ENCODE measurements around the gene GNB3.
"Not testable (repeated sequence)": the region's sequence is repeated elsewhere in the genome, so short reads cannot be mapped to it uniquely, and the experiment has no call there.

GNB3 gene

GRCh38 chr12:6860116-6860515, 19.4 kb downstream of the GNB3 start:
- no peaks in the 10 kb centered on the region for H3K4me1 ChIP-seq (ENCODE audit: control insufficient read depth, insufficient read depth, low read length)
- H3K27me3 ChIP-seq (ENCODE audit: control insufficient read depth, insufficient read depth, low read length), result no peaks in the 10 kb centered on the region
- H3K36me3 ChIP-seq (ENCODE audit: control insufficient read depth, insufficient read depth, low read length), result peaks cover 55% of the 10 kb centered on the region

GRCh38 chr12:6860942-6861341, 20.2 kb downstream of the GNB3 start:
- Histone ChIP-seq H3K27me3 (ENCODE audit: control insufficient read depth, insufficient read depth, low read length) (no peaks in the 10 kb centered on the region), H3K9ac (ENCODE audit: low read length) (no peak overlapping the region), H3K27ac (ENCODE audit: low read depth, low read length) (no peak overlapping the region), H3K4me1 (ENCODE audit: control insufficient read depth, insufficient read depth, low read length) (no peaks in the 10 kb centered on the region), H3K4me3 (ENCODE audit: low read length) (no peak overlapping the region), H3K36me3 (ENCODE audit: control insufficient read depth, insufficient read depth, low read length) (peaks cover 52% of the 10 kb centered on the region)

More at GRCh38 chr12:6860116-6860515, 19.4 kb downstream of the GNB3 start:
- H3K4me3 ChIP-seq (ENCODE audit: low read length), result no peak overlapping the region
- H3K27ac ChIP-seq (ENCODE audit: low read depth, low read length), result no peak overlapping the region
- no peak overlapping the region for H3K9ac ChIP-seq (ENCODE audit: low read length)

GRCh38 chr12:6861391-6861790, 20.7 kb downstream of the GNB3 start:
- Histone ChIP-seq H3K4me1 (ENCODE audit: control insufficient read depth, insufficient read depth, low read length) (no peaks in the 10 kb centered on the region), H3K27ac (ENCODE audit: low read depth, low read length) (no peak overlapping the region), H3K36me3 (ENCODE audit: control insufficient read depth, insufficient read depth, low read length) (peaks cover 47% of the 10 kb centered on the region)

GRCh38 chr12:6863033-6863432, 22.3 kb downstream of the GNB3 start:
- peaks cover 37% of the 10 kb centered on the region for H3K36me3 ChIP-seq (ENCODE audit: control insufficient read depth, insufficient read depth, low read length)

More at GRCh38 chr12:6861391-6861790, 20.7 kb downstream of the GNB3 start:
- Histone ChIP-seq H3K4me3 (ENCODE audit: low read length) (no peak overlapping the region), H3K27me3 (ENCODE audit: control insufficient read depth, insufficient read depth, low read length) (no peaks in the 10 kb centered on the region), H3K9ac (ENCODE audit: low read length) (no peak overlapping the region)

GRCh38 chr12:6863586-6864321, 23.0 kb downstream of the GNB3 start:
- Histone ChIP-seq H3K27me3 (ENCODE audit: control insufficient read depth, insufficient read depth, low read length) (no peaks in the 10 kb centered on the region), H3K4me3 (ENCODE audit: low read length) (no peak overlapping the region), H3K9ac (ENCODE audit: low read length) (no peak overlapping the region), H3K36me3 (ENCODE audit: control insufficient read depth, insufficient read depth, low read length) (peaks cover 32% of the 10 kb centered on the region), H3K27ac (ENCODE audit: low read depth, low read length) (no peak overlapping the region), H3K4me1 (ENCODE audit: control insufficient read depth, insufficient read depth, low read length) (peaks cover 9% of the 10 kb centered on the region)

More at GRCh38 chr12:6863033-6863432, 22.3 kb downstream of the GNB3 start:
- Histone ChIP-seq H3K4me1 (ENCODE audit: control insufficient read depth, insufficient read depth, low read length) (peaks cover 3% of the 10 kb centered on the region), H3K27me3 (ENCODE audit: control insufficient read depth, insufficient read depth, low read length) (no peaks in the 10 kb centered on the region), H3K9ac (ENCODE audit: low read length) (no peak overlapping the region), H3K27ac (ENCODE audit: low read depth, low read length) (no peak overlapping the region), H3K4me3 (ENCODE audit: low read length) (no peak overlapping the region)

- not testable (repeated sequence) for H3K4me3 ChIP-seq (ENCODE audit: low read length); H3K27ac ChIP-seq (ENCODE audit: low read depth, low read length); H3K27me3 ChIP-seq (ENCODE audit: control insufficient read depth, insufficient read depth, low read length); H3K9ac ChIP-seq (ENCODE audit: low read length)
- H3K4me1 ChIP-seq (ENCODE audit: control insufficient read depth, insufficient read depth, low read length), result peaks cover 15% of the 10 kb centered on the region
- peaks cover 34% of the 10 kb centered on the region for H3K36me3 ChIP-seq (ENCODE audit: control insufficient read depth, insufficient read depth, low read length)
Observed at GRCh38 chr12:6865307-6865706, 24.6 kb downstream of the GNB3 start.

GRCh38 chr12:6866163-6866919, 25.6 kb downstream of the GNB3 start:
- peak overlapping the region; percentile 80 for H3K4me3 ChIP-seq (ENCODE audit: low read length)
- H3K9ac ChIP-seq (ENCODE audit: low read length), result no peak overlapping the region
- peaks cover 15% of the 10 kb centered on the region for H3K4me1 ChIP-seq (ENCODE audit: control insufficient read depth, insufficient read depth, low read length)
- peaks cover 35% of the 10 kb centered on the region for H3K36me3 ChIP-seq (ENCODE audit: control insufficient read depth, insufficient read depth, low read length)
- H3K27ac ChIP-seq (ENCODE audit: low read depth, low read length), result peak overlapping the region; percentile 99
- H3K27me3 ChIP-seq (ENCODE audit: control insufficient read depth, insufficient read depth, low read length), result no peaks in the 10 kb centered on the region

- Histone ChIP-seq H3K27ac (ENCODE audit: low read depth, low read length) (peak overlapping the region; percentile 99), H3K27me3 (ENCODE audit: control insufficient read depth, insufficient read depth, low read length) (no peaks in the 10 kb centered on the region), H3K36me3 (ENCODE audit: control insufficient read depth, insufficient read depth, low read length) (peaks cover 29% of the 10 kb centered on the region), H3K4me1 (ENCODE audit: control insufficient read depth, insufficient read depth, low read length) (peaks cover 17% of the 10 kb centered on the region), H3K4me3 (ENCODE audit: low read length) (peak overlapping the region; percentile 80), H3K9ac (ENCODE audit: low read length) (peak overlapping the region; percentile 75)
Observed at GRCh38 chr12:6866920-6867412, 26.2 kb downstream of the GNB3 start.

- peak within 1 kb of the TSS; percentile 97 for H3K9ac ChIP-seq (ENCODE audit: low read length)
- H3K27me3 ChIP-seq (ENCODE audit: control insufficient read depth, insufficient read depth, low read length), result no peaks in the 10 kb centered on the region
- peak within 1 kb of the TSS; percentile 80 for H3K4me3 ChIP-seq (ENCODE audit: low read length)
- peaks cover 20% of the 10 kb centered on the region for H3K4me1 ChIP-seq (ENCODE audit: control insufficient read depth, insufficient read depth, low read length)
- peak within 1 kb of the TSS; percentile 99 for H3K27ac ChIP-seq (ENCODE audit: low read depth, low read length)
- H3K36me3 ChIP-seq (ENCODE audit: control insufficient read depth, insufficient read depth, low read length), result peaks cover 29% of the 10 kb centered on the region
Observed at GRCh38 chr12:6867413-6868210, 26.9 kb downstream of the GNB3 start, which contains the start of gene TPI1. TSS of gene TPI1 (plus strand) at chr12:6867531. CDS start at chr12:6867567, 36 bp downstream.

GRCh38 chr12:6868211-6869048, 27.7 kb downstream of the GNB3 start:
- Histone ChIP-seq H3K36me3 (ENCODE audit: control insufficient read depth, insufficient read depth, low read length) (peaks cover 24% of the 10 kb centered on the region), H3K27me3 (ENCODE audit: control insufficient read depth, insufficient read depth, low read length) (no peaks in the 10 kb centered on the region), H3K9ac (ENCODE audit: low read length) (peak overlapping the region; percentile 76), H3K27ac (ENCODE audit: low read depth, low read length) (peak overlapping the region; percentile 99), H3K4me3 (ENCODE audit: low read length) (peak overlapping the region; percentile 74), H3K4me1 (ENCODE audit: control insufficient read depth, insufficient read depth, low read length) (peaks cover 20% of the 10 kb centered on the region)

Data from rectal smooth muscle tissue (tissue), 1 donor.